ENCODE data around the gene OR6J1.
A peak's percentile ranks its signal among the peaks of the same experiment; 100 is the strongest.
"Not testable (repeated sequence)": the region's sequence is repeated elsewhere in the genome, so short reads cannot be mapped to it uniquely, and the experiment has no call there.

Gene OR6J1

GRCh38 chr14:22644305-22644635, at the start of gene OR6J1:
TSS of gene OR6J1 (minus strand) at chr14:22644352. CDS start at chr14:22634811, 9,541 bp downstream.
- H3K9me3 Mint-ChIP-seq: no peaks in the 10 kb centered on the region
- no peaks in the 10 kb centered on the region for H3K36me3 Mint-ChIP-seq (ENCODE audit: low read depth)
- H3K27me3 Mint-ChIP-seq: peaks cover 25% of the 10 kb centered on the region
- H3K4me3 Mint-ChIP-seq: no peak within 1 kb of the TSS
- H3K4me1 Mint-ChIP-seq (ENCODE audit: low read depth): peaks cover 17% of the 10 kb centered on the region
- H3K27ac Mint-ChIP-seq: no peak within 1 kb of the TSS
- intact Hi-C loops (cut with micrococcal nuclease): no loop called here

GRCh38 chr14:22692194-22692593, 48.0 kb upstream of the OR6J1 start:
- intact Hi-C loops (cut with micrococcal nuclease): no loop called here
- Mint-ChIP-seq H3K27ac (no peak overlapping the region), H3K9me3 (peaks cover 31% of the 10 kb centered on the region), H3K36me3 (ENCODE audit: low read depth) (no peaks in the 10 kb centered on the region), H3K27me3 (peaks cover 26% of the 10 kb centered on the region), H3K4me3 (no peak overlapping the region), H3K4me1 (ENCODE audit: low read depth) (peaks cover 16% of the 10 kb centered on the region)

- peaks cover 31% of the 10 kb centered on the region for H3K9me3 Mint-ChIP-seq
- intact Hi-C loops (cut with micrococcal nuclease): no loop called here
- H3K4me1 Mint-ChIP-seq (ENCODE audit: low read depth): peaks cover 18% of the 10 kb centered on the region
- H3K4me3 Mint-ChIP-seq: no peak overlapping the region
- no peaks in the 10 kb centered on the region for H3K36me3 Mint-ChIP-seq (ENCODE audit: low read depth)
- peak overlapping the region; percentile 62 for H3K27ac Mint-ChIP-seq
- peaks cover 28% of the 10 kb centered on the region for H3K27me3 Mint-ChIP-seq
These were observed 47.0 kb upstream of the OR6J1 start for GRCh38 chr14:22691171-22691570.

GRCh38 chr14:22689199-22689598, 45.0 kb upstream of the OR6J1 start:
- H3K4me1 Mint-ChIP-seq (ENCODE audit: low read depth): peaks cover 22% of the 10 kb centered on the region
- H3K9me3 Mint-ChIP-seq: peaks cover 31% of the 10 kb centered on the region
- peaks cover 38% of the 10 kb centered on the region for H3K27me3 Mint-ChIP-seq
- H3K27ac Mint-ChIP-seq: no peak overlapping the region
- H3K36me3 Mint-ChIP-seq (ENCODE audit: low read depth): no peaks in the 10 kb centered on the region
- intact Hi-C loops (cut with micrococcal nuclease): no loop called here
- H3K4me3 Mint-ChIP-seq: no peak overlapping the region

- H3K36me3 Mint-ChIP-seq (ENCODE audit: low read depth); intact Hi-C loops (cut with micrococcal nuclease): not testable (repeated sequence)
- H3K4me1 Mint-ChIP-seq (ENCODE audit: low read depth): peaks cover 22% of the 10 kb centered on the region
These were observed 43.8 kb upstream of the OR6J1 start for GRCh38 chr14:22687969-22688368.

GRCh38 chr14:22686176-22686611, 42.0 kb upstream of the OR6J1 start:
- intact Hi-C loops (cut with micrococcal nuclease); H3K36me3 Mint-ChIP-seq (ENCODE audit: low read depth); H3K9me3 Mint-ChIP-seq; H3K4me3 Mint-ChIP-seq; H3K27ac Mint-ChIP-seq: not testable (repeated sequence)
- Mint-ChIP-seq H3K27me3 (peaks cover 39% of the 10 kb centered on the region), H3K4me1 (ENCODE audit: low read depth) (peaks cover 15% of the 10 kb centered on the region)

More at GRCh38 chr14:22687969-22688368, 43.8 kb upstream of the OR6J1 start:
- H3K27ac Mint-ChIP-seq, H3K4me3 Mint-ChIP-seq: not testable (repeated sequence)
- H3K9me3 Mint-ChIP-seq: peaks cover 24% of the 10 kb centered on the region
- H3K27me3 Mint-ChIP-seq: peaks cover 35% of the 10 kb centered on the region

- Mint-ChIP-seq H3K4me1 (ENCODE audit: low read depth) (peaks cover 8% of the 10 kb centered on the region), H3K27ac (no peak overlapping the region), H3K27me3 (peaks cover 39% of the 10 kb centered on the region), H3K36me3 (ENCODE audit: low read depth) (no peaks in the 10 kb centered on the region), H3K9me3 (peaks cover 9% of the 10 kb centered on the region), H3K4me3 (no peak overlapping the region)
- intact Hi-C loops (cut with micrococcal nuclease): no loop called here
These were observed 41.3 kb upstream of the OR6J1 start for GRCh38 chr14:22685467-22685866.

GRCh38 chr14:22683428-22683827, 39.3 kb upstream of the OR6J1 start:
- H3K27ac Mint-ChIP-seq; H3K4me1 Mint-ChIP-seq (ENCODE audit: low read depth); H3K9me3 Mint-ChIP-seq; intact Hi-C loops (cut with micrococcal nuclease); H3K4me3 Mint-ChIP-seq; H3K36me3 Mint-ChIP-seq (ENCODE audit: low read depth): not testable (repeated sequence)
- H3K27me3 Mint-ChIP-seq: peaks cover 36% of the 10 kb centered on the region

- no peaks in the 10 kb centered on the region for H3K4me1 Mint-ChIP-seq (ENCODE audit: low read depth)
- no peaks in the 10 kb centered on the region for H3K36me3 Mint-ChIP-seq (ENCODE audit: low read depth)
- peaks cover 17% of the 10 kb centered on the region for H3K27me3 Mint-ChIP-seq
- no peak overlapping the region for H3K4me3 Mint-ChIP-seq
- H3K27ac Mint-ChIP-seq: no peak overlapping the region
- intact Hi-C loops (cut with micrococcal nuclease): no loop called here
- no peaks in the 10 kb centered on the region for H3K9me3 Mint-ChIP-seq
These were observed 34.1 kb upstream of the OR6J1 start for GRCh38 chr14:22678221-22678620.

GRCh38 chr14:22677551-22677950, 33.4 kb upstream of the OR6J1 start:
- H3K36me3 Mint-ChIP-seq (ENCODE audit: low read depth); H3K27ac Mint-ChIP-seq; H3K4me3 Mint-ChIP-seq; H3K4me1 Mint-ChIP-seq (ENCODE audit: low read depth); H3K9me3 Mint-ChIP-seq; intact Hi-C loops (cut with micrococcal nuclease): not testable (repeated sequence)
- H3K27me3 Mint-ChIP-seq: peaks cover 13% of the 10 kb centered on the region

GRCh38 chr14:22671622-22672021, 27.5 kb upstream of the OR6J1 start:
- H3K4me1 Mint-ChIP-seq (ENCODE audit: low read depth): no peaks in the 10 kb centered on the region
- intact Hi-C loops (cut with micrococcal nuclease): no loop called here
- no peak overlapping the region for H3K4me3 Mint-ChIP-seq
- no peaks in the 10 kb centered on the region for H3K9me3 Mint-ChIP-seq
- H3K27ac Mint-ChIP-seq: no peak overlapping the region
- no peaks in the 10 kb centered on the region for H3K36me3 Mint-ChIP-seq (ENCODE audit: low read depth)
- peaks cover 4% of the 10 kb centered on the region for H3K27me3 Mint-ChIP-seq

- Mint-ChIP-seq H3K36me3 (ENCODE audit: low read depth) (no peaks in the 10 kb centered on the region), H3K27me3 (peaks cover 2% of the 10 kb centered on the region), H3K27ac (no peak overlapping the region), H3K4me1 (ENCODE audit: low read depth) (no peaks in the 10 kb centered on the region), H3K4me3 (no peak overlapping the region), H3K9me3 (no peaks in the 10 kb centered on the region)
- intact Hi-C loops (cut with micrococcal nuclease): no loop called here
These were observed 24.7 kb upstream of the OR6J1 start for GRCh38 chr14:22668863-22669262.

- Mint-ChIP-seq H3K27ac (no peak overlapping the region), H3K9me3 (no peaks in the 10 kb centered on the region), H3K36me3 (ENCODE audit: low read depth) (no peaks in the 10 kb centered on the region), H3K4me3 (no peak overlapping the region), H3K27me3 (peaks cover 2% of the 10 kb centered on the region), H3K4me1 (ENCODE audit: low read depth) (no peaks in the 10 kb centered on the region)
- intact Hi-C loops (cut with micrococcal nuclease): no loop called here
These were observed 24.3 kb upstream of the OR6J1 start for GRCh38 chr14:22668417-22668816.

GRCh38 chr14:22667881-22668280, 23.7 kb upstream of the OR6J1 start:
- Mint-ChIP-seq H3K4me1 (ENCODE audit: low read depth) (no peaks in the 10 kb centered on the region), H3K27me3 (peaks cover 2% of the 10 kb centered on the region), H3K27ac (no peak overlapping the region), H3K9me3 (no peaks in the 10 kb centered on the region), H3K4me3 (no peak overlapping the region), H3K36me3 (ENCODE audit: low read depth) (no peaks in the 10 kb centered on the region)
- intact Hi-C loops (cut with micrococcal nuclease): no loop called here

GRCh38 chr14:22666203-22666893, 22.2 kb upstream of the OR6J1 start:
- H3K4me3 Mint-ChIP-seq: no peak overlapping the region
- H3K27ac Mint-ChIP-seq: no peak overlapping the region
- intact Hi-C loops (cut with micrococcal nuclease): no loop called here
- H3K9me3 Mint-ChIP-seq: no peaks in the 10 kb centered on the region
- H3K4me1 Mint-ChIP-seq (ENCODE audit: low read depth): no peaks in the 10 kb centered on the region
- H3K27me3 Mint-ChIP-seq: peaks cover 2% of the 10 kb centered on the region
- H3K36me3 Mint-ChIP-seq (ENCODE audit: low read depth): no peaks in the 10 kb centered on the region

Data from dendritic cell treated with granulocyte-macrophage colony-stimulating factor and Interleukin-4, amounts not matched to agents 40 ng/mL and 50 ng/mL, for 4 days (primary cell).